GM23338 (cell line): ENCODE measurements around the gene MYBPC2. TPM values are rescaled to one million over a fixed set of nuclear protein-coding genes. Genes with fewer than 3 reads are reported as not detected.

Experiments
- ATAC-seq: fragments of 200-7000 bp; cut with Tn5 transposase; 3 replicates; pipeline ENCODE4 v1.9.1; 2020
- DNase-seq: peaks from one replicate; pipeline ENCODE4 v3.0.0-alpha.2; 2015; ENCODE audit warnings: low spot score
- H2AFZ ChIP-seq: fragments of 200-600 bp; sonication (generic); 2 replicates; pipeline ENCODE4 v1.8.0; 2016; ENCODE audit warnings: antibody characterized with exemption, mild to moderate bottlenecking, moderate library complexity
- H3F3A ChIP-seq: fragments of 200-600 bp; sonication (generic); replicated peaks from 2 replicates; pipeline ENCODE4 v1.8.0; 2017; ENCODE audit warnings: antibody characterized with exemption, mixed run types, low read depth
- H3K27ac ChIP-seq: fragments of 200-600 bp; sonication (generic); 2 replicates; pipeline ENCODE4 v1.6.1; 2016; ENCODE audit warnings: low read depth
- H3K27me3 ChIP-seq: fragments of 200-600 bp; sonication (generic); 2 replicates; pipeline ENCODE4 v1.8.0; 2016; ENCODE audit warnings: mild to moderate bottlenecking, mixed run types, moderate library complexity; ENCODE audit not compliant: insufficient read depth
- H3K36me3 ChIP-seq: fragments of 200-600 bp; sonication (generic); 2 replicates; pipeline ENCODE4 v1.8.0; 2016; ENCODE audit warnings: mild to moderate bottlenecking; ENCODE audit not compliant: insufficient read depth
- H3K4me1 ChIP-seq: fragments of 200-600 bp; sonication (generic); 2 replicates; pipeline ENCODE4 v1.8.0; 2016; ENCODE audit warnings: mild to moderate bottlenecking, moderate library complexity; ENCODE audit not compliant: insufficient read depth
- H3K4me2 ChIP-seq: fragments of 200-600 bp; sonication (generic); 2 replicates; pipeline ENCODE4 v1.7.1; 2017; ENCODE audit warnings: mixed run types
- H3K4me3 ChIP-seq: fragments of 200-600 bp; sonication (generic); 2 replicates; pipeline ENCODE4 v1.6.1; 2016; ENCODE audit warnings: mixed run types
- H3K79me2 ChIP-seq: fragments of 200-600 bp; sonication (generic); replicated peaks from 2 replicates; pipeline ENCODE4 v1.8.0; 2017; ENCODE audit warnings: mild to moderate bottlenecking; ENCODE audit not compliant: insufficient read depth
- H3K9me2 ChIP-seq: fragments of 200-600 bp; sonication (generic); 2 replicates; pipeline ENCODE4 v1.8.0; 2017; ENCODE audit not compliant: insufficient read depth
- H4K20me1 ChIP-seq: fragments of 200-600 bp; sonication (generic); replicated peaks from 2 replicates; pipeline ENCODE4 v1.8.0; 2017; ENCODE audit warnings: mild to moderate bottlenecking; ENCODE audit not compliant: insufficient read depth
- H3K27ac Mint-ChIP-seq: 2 replicates; pipeline ENCODE4 v1.8.0; 2020; ENCODE audit warnings: inconsistent platforms, mild to moderate bottlenecking, moderate library complexity, mixed read lengths
- H3K27me3 Mint-ChIP-seq: 3 replicates; pipeline ENCODE4 v1.8.0; 2022; ENCODE audit warnings: low read depth, mild to moderate bottlenecking, moderate library complexity, mixed read lengths, inconsistent platforms; ENCODE audit not compliant: insufficient read depth, poor library complexity
- H3K36me3 Mint-ChIP-seq: 3 replicates; pipeline ENCODE4 v1.8.0; 2021; ENCODE audit warnings: low read depth, mild to moderate bottlenecking, inconsistent platforms, moderate library complexity, mixed read lengths
- H3K4me1 Mint-ChIP-seq: 3 replicates; pipeline ENCODE4 v1.8.0; 2020; ENCODE audit warnings: mild to moderate bottlenecking, inconsistent platforms, mixed read lengths
- H3K4me3 Mint-ChIP-seq: 3 replicates; pipeline ENCODE4 v1.8.0; 2021; ENCODE audit warnings: moderate library complexity, mild to moderate bottlenecking, inconsistent platforms, mixed read lengths
- H3K9me3 Mint-ChIP-seq: 3 replicates; pipeline ENCODE4 v1.8.0; 2020; ENCODE audit warnings: moderate library complexity, mild to moderate bottlenecking, inconsistent platforms, mixed read lengths
- EZH2 ChIP-seq: fragments of 200-600 bp; sonication (generic); IDR thresholded peaks from one replicate; pipeline ENCODE4 v1.8.0; 2017; ENCODE audit warnings: antibody characterized with exemption, mild to moderate bottlenecking, low read depth; ENCODE audit not compliant: unreplicated experiment
- EZH2phosphoT487 ChIP-seq: fragments of 200-600 bp; sonication (generic); IDR thresholded peaks from one replicate; pipeline ENCODE4 v1.8.1; 2018; ENCODE audit warnings: antibody characterized with exemption; ENCODE audit not compliant: unreplicated experiment
- JUNB ChIP-seq: IDR thresholded peaks from one replicate; pipeline ENCODE4 v1.6.1; 2016; ENCODE audit warnings: antibody characterized with exemption; ENCODE audit not compliant: unreplicated experiment
- NANOG ChIP-seq: IDR thresholded peaks from 2 replicates; pipeline ENCODE4 v1.6.1; 2016; ENCODE audit warnings: antibody characterized with exemption, borderline replicate concordance
- POLR2AphosphoS5 ChIP-seq: IDR thresholded peaks from 2 replicates; pipeline ENCODE4 v1.6.1; 2016; ENCODE audit warnings: antibody characterized with exemption, low read depth
- STAT1 ChIP-seq: IDR thresholded peaks from one replicate; pipeline ENCODE4 v1.6.1; 2016; ENCODE audit warnings: antibody characterized with exemption; ENCODE audit not compliant: unreplicated experiment
- ZNF114 ChIP-seq: fragments of 250-450 bp; sonication (Bioruptor Pico); IDR thresholded peaks from 2 replicates; pipeline ENCODE4 v1.5.0; 2020; ENCODE audit warnings: mild to moderate bottlenecking, moderate library complexity
- ZNF331 ChIP-seq: fragments of 250-450 bp; sonication (Bioruptor Pico); IDR thresholded peaks from 2 replicates; pipeline ENCODE4 v1.5.0; 2020; ENCODE audit warnings: low read depth, mild to moderate bottlenecking, moderate library complexity
- polyA plus RNA-seq: library from polyadenylated mRNA; unstranded; fragments of >200 nt; fragmentation: Nextera tagmentation; extraction: Ambion mirVana; gene quantifications from 2 replicates; pipeline ENCODE4 v1.2.1, GENCODE V29; 2016
- total RNA-seq: library from RNA; depleted of rRNA; stranded (reverse); fragments of >200 nt; shearing (Covaris generic); gene quantifications from 2 replicates; pipeline ENCODE4 v1.2.3, GENCODE V29; 2014
- TF ChIP-seq, protein P1 (sequence below): IDR thresholded peaks from 2 replicates; pipeline ENCODE4 v1.6.1; 2016; ENCODE audit warnings: antibody characterized with exemption
- TF ChIP-seq, protein P2 (sequence below): fragments of 250-450 bp; sonication (Bioruptor Pico); IDR thresholded peaks from 2 replicates; pipeline ENCODE4 v1.5.0; 2020; ENCODE audit warnings: mild to moderate bottlenecking, moderate library complexity
- TF ChIP-seq, protein P3 (sequence below), 2 experiments: fragments of 200-600 bp in 1 of 2; sonication (generic) in 1 of 2; conservative IDR thresholded peaks; 2 replicates each; pipeline versions ENCODE4 v1.5.1 to v1.6.1; 2016 to 2017; ENCODE audit warnings: antibody characterized with exemption in 2 of 2, low read depth in 2 of 2, mild to moderate bottlenecking in 2 of 2, moderate library complexity in 1 of 2

The MYBPC2 gene
- total and polyA plus RNA-seq, 2 experiments from 2014 or later, result 4.2 to 5.9 TPM

DNA sequence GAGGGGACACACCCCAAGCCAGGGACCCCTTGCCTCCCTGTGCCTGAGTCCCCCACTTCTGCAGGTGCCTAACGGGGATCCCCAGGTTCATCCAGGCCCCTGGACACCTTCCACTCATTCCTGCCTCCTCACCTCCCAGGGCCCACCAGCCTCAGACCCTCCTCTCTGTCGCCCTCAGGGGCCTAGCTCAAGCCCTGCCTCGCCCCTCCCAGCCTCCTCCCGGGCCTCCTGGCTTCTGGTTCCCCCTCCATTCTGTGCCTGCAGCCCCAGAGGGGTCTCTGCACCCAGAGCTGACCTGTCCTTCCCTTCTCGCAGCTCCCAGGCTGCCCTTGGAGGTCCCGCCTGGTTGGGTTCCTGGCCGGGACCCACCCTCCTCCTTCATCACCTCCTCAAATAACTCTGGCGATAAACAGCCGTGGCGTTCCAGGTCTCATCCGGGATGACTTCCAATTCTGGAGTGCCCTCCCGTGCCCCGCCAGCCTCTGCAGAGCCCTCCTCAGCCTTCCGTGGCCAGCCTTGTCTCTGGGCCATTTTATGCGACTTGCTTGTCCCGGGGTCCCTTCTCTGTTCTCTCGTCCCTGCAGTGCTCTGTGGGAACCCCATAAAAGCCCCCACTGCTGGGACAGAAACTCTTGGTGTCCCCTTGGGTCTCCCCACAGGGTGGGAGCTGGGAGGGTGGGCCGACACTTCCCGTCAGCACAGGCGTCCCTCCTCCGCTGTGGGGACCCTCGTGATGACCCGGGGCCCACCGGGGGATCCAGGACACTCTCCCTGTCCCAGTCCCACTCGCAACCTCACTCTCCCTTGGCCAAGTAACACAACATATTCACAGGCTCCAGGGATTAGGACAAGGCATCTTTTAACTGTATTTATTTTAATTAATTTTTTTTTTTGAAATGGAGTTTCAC, 69.1 kb downstream of the MYBPC2 start (continued):
- no peak for TF ChIP-seq ZNF331 (CRISPR knock-in tag)
- no peak for TF ChIP-seq POLR2AphosphoS5
- TF ChIP-seq, protein P1, sequence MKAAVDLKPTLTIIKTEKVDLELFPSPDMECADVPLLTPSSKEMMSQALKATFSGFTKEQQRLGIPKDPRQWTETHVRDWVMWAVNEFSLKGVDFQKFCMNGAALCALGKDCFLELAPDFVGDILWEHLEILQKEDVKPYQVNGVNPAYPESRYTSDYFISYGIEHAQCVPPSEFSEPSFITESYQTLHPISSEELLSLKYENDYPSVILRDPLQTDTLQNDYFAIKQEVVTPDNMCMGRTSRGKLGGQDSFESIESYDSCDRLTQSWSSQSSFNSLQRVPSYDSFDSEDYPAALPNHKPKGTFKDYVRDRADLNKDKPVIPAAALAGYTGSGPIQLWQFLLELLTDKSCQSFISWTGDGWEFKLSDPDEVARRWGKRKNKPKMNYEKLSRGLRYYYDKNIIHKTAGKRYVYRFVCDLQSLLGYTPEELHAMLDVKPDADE, result no peak
- no peak for TF ChIP-seq EZH2phosphoT487
- no peak for TF ChIP-seq STAT1

DNA sequence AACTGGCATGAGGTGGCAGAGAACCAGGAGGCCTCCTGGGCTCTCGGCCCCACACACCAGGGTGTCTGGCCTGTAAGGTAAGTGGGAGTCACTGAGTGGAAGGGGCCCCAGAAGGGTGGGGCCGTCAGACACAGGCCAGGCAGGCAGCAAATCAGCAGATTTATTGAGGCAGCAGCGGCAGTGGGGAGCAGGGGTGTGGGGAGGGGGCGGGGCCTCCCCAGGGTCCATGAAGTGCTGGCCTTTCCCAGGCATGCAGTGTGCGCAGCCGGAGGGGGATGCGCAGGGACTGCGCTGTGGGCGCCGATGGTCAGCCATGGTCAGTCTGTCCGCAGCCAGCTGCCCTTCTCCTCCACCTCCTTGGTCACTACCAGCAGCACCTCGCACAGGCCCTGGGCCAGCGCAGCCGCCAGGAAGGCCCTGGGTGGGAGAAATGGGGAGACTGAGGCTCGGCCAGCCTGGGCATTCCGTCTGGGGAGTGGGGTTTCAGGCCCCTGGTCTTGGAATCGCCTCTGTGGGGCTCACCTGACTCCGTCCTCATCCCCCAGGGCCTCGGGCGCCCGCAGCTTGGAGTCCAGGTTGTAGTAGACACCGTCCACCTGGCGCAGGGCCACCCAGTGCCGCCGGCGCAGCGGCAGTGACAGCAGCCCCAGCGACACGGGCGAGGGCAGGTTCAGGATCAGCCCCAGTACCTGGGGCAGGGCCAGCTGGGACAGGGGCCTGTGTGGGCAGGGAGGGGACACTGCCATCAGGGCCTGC, 73.3 kb downstream of the MYBPC2 start:
- Histone ChIP-seq H3K9me2 (no peaks in the 10 kb centered on the region), H3K4me2 (no peak overlapping the region), H3K36me3 (no peaks in the 10 kb centered on the region), H3K79me2 (no peaks in the 10 kb centered on the region), H3K4me1 (peaks cover 7% of the 10 kb centered on the region; the same call in 1 of the 2 replicates), H4K20me1 (no peaks in the 10 kb centered on the region; the same call in 1 of the 2 replicates), H3K4me3 (no peak overlapping the region), H3K27me3 (peaks cover 19% of the 10 kb centered on the region), H3K27ac (no peak overlapping the region), H3F3A (no peaks in the 10 kb centered on the region), H2AFZ (no peak overlapping the region)
- H3K4me1 Mint-ChIP-seq, result no peaks in the 10 kb centered on the region
- H3K27ac Mint-ChIP-seq, result no peak overlapping the region
- DNase-seq, result no peak
- peaks cover 9% of the 10 kb centered on the region for H3K27me3 Mint-ChIP-seq
- H3K4me3 Mint-ChIP-seq, result no peak overlapping the region
- ATAC-seq, result no peak
- peaks cover 33% of the 10 kb centered on the region for H3K36me3 Mint-ChIP-seq
- peaks cover 97% of the 10 kb centered on the region for H3K9me3 Mint-ChIP-seq
- TF ChIP-seq, protein P2, sequence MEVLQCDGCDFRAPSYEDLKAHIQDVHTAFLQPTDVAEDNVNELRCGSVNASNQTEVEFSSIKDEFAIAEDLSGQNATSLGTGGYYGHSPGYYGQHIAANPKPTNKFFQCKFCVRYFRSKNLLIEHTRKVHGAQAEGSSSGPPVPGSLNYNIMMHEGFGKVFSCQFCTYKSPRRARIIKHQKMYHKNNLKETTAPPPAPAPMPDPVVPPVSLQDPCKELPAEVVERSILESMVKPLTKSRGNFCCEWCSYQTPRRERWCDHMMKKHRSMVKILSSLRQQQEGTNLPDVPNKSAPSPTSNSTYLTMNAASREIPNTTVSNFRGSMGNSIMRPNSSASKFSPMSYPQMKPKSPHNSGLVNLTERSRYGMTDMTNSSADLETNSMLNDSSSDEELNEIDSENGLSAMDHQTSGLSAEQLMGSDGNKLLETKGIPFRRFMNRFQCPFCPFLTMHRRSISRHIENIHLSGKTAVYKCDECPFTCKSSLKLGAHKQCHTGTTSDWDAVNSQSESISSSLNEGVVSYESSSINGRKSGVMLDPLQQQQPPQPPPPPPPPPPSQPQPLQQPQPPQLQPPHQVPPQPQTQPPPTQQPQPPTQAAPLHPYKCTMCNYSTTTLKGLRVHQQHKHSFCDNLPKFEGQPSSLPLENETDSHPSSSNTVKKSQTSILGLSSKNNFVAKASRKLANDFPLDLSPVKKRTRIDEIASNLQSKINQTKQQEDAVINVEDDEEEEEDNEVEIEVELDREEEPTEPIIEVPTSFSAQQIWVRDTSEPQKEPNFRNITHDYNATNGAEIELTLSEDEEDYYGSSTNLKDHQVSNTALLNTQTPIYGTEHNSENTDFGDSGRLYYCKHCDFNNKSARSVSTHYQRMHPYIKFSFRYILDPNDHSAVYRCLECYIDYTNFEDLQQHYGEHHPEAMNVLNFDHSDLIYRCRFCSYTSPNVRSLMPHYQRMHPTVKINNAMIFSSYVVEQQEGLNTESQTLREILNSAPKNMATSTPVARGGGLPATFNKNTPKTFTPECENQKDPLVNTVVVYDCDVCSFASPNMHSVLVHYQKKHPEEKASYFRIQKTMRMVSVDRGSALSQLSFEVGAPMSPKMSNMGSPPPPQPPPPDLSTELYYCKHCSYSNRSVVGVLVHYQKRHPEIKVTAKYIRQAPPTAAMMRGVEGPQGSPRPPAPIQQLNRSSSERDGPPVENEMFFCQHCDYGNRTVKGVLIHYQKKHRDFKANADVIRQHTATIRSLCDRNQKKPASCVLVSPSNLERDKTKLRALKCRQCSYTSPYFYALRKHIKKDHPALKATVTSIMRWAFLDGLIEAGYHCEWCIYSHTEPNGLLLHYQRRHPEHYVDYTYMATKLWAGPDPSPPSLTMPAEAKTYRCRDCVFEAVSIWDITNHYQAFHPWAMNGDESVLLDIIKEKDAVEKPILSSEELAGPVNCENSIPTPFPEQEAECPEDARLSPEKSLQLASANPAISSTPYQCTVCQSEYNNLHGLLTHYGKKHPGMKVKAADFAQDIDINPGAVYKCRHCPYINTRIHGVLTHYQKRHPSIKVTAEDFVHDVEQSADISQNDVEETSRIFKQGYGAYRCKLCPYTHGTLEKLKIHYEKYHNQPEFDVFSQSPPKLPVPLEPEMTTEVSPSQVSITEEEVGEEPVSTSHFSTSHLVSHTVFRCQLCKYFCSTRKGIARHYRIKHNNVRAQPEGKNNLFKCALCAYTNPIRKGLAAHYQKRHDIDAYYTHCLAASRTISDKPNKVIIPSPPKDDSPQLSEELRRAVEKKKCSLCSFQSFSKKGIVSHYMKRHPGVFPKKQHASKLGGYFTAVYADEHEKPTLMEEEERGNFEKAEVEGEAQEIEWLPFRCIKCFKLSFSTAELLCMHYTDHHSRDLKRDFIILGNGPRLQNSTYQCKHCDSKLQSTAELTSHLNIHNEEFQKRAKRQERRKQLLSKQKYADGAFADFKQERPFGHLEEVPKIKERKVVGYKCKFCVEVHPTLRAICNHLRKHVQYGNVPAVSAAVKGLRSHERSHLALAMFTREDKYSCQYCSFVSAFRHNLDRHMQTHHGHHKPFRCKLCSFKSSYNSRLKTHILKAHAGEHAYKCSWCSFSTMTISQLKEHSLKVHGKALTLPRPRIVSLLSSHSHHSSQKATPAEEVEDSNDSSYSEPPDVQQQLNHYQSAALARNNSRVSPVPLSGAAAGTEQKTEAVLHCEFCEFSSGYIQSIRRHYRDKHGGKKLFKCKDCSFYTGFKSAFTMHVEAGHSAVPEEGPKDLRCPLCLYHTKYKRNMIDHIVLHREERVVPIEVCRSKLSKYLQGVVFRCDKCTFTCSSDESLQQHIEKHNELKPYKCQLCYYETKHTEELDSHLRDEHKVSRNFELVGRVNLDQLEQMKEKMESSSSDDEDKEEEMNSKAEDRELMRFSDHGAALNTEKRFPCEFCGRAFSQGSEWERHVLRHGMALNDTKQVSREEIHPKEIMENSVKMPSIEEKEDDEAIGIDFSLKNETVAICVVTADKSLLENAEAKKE (CRISPR knock-in tag), result no peak
- TF ChIP-seq, protein P1, result no peak
- TF ChIP-seq ZNF114 (CRISPR knock-in tag) (no peak), EZH2 (no peak), NANOG (no peak), JUNB (no peak), ZNF331 (CRISPR knock-in tag) (no peak)
- TF ChIP-seq, protein P3, sequence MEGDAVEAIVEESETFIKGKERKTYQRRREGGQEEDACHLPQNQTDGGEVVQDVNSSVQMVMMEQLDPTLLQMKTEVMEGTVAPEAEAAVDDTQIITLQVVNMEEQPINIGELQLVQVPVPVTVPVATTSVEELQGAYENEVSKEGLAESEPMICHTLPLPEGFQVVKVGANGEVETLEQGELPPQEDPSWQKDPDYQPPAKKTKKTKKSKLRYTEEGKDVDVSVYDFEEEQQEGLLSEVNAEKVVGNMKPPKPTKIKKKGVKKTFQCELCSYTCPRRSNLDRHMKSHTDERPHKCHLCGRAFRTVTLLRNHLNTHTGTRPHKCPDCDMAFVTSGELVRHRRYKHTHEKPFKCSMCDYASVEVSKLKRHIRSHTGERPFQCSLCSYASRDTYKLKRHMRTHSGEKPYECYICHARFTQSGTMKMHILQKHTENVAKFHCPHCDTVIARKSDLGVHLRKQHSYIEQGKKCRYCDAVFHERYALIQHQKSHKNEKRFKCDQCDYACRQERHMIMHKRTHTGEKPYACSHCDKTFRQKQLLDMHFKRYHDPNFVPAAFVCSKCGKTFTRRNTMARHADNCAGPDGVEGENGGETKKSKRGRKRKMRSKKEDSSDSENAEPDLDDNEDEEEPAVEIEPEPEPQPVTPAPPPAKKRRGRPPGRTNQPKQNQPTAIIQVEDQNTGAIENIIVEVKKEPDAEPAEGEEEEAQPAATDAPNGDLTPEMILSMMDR (conservative IDR thresholded peaks at IDR 0.05; ENCODE audit: low read depth in 2 of 2), result no peak
